ENCODE data around the gene TPGS2. TPM values are rescaled to one million over a fixed set of nuclear protein-coding genes. Genes with fewer than 3 reads are reported as not detected.
"Not testable (repeated sequence)": the region's sequence is repeated elsewhere in the genome, so short reads cannot be mapped to it uniquely, and the experiment has no call there.

The TPGS2 gene
- total RNA-seq, 2 experiments from 2014 or later: 77.3 to 83.2 TPM

- H3K36me3 Mint-ChIP-seq: peaks cover 13% of the 10 kb centered on the region
- H3K27ac Mint-ChIP-seq: no peak overlapping the region
- H3K27me3 Mint-ChIP-seq: no peaks in the 10 kb centered on the region
- no peak for DNase-seq
- H3K4me3 Mint-ChIP-seq: no peak overlapping the region
- peaks cover 26% of the 10 kb centered on the region for H3K4me1 Mint-ChIP-seq
- no peaks in the 10 kb centered on the region for H3K9me3 Mint-ChIP-seq
Measured at GRCh38 chr18:36833120-36833519, 4.3 kb upstream of the TPGS2 start.

DNA sequence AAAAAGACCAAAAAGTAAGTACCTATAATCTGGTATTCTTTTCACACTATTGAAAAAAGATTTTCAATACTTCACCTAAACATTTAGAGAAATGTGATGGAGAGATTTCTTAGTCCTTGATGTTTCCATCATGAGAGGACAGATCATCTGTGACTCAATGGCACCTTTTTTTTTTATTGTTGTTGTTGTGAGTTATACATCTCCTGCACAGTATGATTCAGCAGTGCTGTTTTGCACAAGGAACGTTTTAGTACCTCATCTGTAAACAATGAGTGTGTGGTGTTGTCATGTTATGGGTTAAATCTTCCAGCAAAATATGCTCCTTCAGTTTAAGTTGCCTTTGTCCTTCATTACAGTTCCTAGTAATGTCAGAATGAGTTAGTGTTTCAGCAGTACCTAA, 2.3 kb upstream of the TPGS2 start:
- H3K9me3 Mint-ChIP-seq: no peaks in the 10 kb centered on the region
- H3K36me3 Mint-ChIP-seq: peaks cover 11% of the 10 kb centered on the region
- H3K27ac Mint-ChIP-seq: no peak overlapping the region

GRCh38 chr18:36830158-36830495, 1.3 kb upstream of the TPGS2 start:
- H3K4me3 Mint-ChIP-seq: peak overlapping the region; percentile 86
- DNase-seq: no peak
- no peaks in the 10 kb centered on the region for H3K27me3 Mint-ChIP-seq
- peaks cover 11% of the 10 kb centered on the region for H3K36me3 Mint-ChIP-seq
- H3K4me1 Mint-ChIP-seq: peaks cover 36% of the 10 kb centered on the region
- no peaks in the 10 kb centered on the region for H3K9me3 Mint-ChIP-seq
- peak overlapping the region; percentile 66 for H3K27ac Mint-ChIP-seq

More for the DNA sequence above, 2.3 kb upstream of the TPGS2 start:
- DNase-seq: no peak
- Mint-ChIP-seq H3K4me1 (peaks cover 36% of the 10 kb centered on the region), H3K27me3 (no peaks in the 10 kb centered on the region), H3K4me3 (no peak overlapping the region)

GRCh38 chr18:36829362-36830157, 758 bp upstream of the TPGS2 start:
- Mint-ChIP-seq H3K27ac (peak overlapping the region; percentile 66), H3K4me3 (peak overlapping the region; percentile 86), H3K4me1 (peaks cover 36% of the 10 kb centered on the region), H3K36me3 (peaks cover 11% of the 10 kb centered on the region), H3K27me3 (no peaks in the 10 kb centered on the region), H3K9me3 (no peaks in the 10 kb centered on the region)
- DNase-seq: no peak

DNA sequence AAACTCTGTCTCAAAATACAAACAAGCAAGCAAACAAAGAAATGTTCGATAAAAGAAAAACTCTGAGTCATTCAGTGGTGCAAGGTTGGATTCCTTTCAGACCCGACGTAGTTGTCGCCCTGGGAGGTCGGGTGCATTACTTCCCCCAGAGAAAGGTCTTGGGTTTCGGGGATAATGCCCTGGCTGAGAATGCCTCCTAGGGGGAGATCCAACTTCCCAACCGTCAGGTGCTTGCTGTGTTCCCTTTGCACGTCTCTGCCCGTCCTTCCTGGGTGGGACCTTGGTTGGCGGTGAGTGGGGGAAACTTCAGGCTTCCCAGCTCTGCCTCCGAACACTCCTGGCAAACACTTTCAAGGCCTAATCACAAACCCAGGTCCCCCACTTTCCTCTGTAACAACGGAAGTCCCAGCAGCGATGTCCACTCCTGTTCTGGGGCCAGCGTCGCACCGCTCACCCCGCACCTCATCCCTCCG, 609 bp downstream of the TPGS2 start:
- peaks cover 20% of the 10 kb centered on the region for H3K36me3 Mint-ChIP-seq
- peaks cover 41% of the 10 kb centered on the region for H3K4me1 Mint-ChIP-seq
- H3K4me3 Mint-ChIP-seq: peak overlapping the region; percentile 86
- H3K27me3 Mint-ChIP-seq: no peaks in the 10 kb centered on the region
- no peak for DNase-seq
- H3K27ac Mint-ChIP-seq: peak overlapping the region; percentile 95
- no peaks in the 10 kb centered on the region for H3K9me3 Mint-ChIP-seq

- Mint-ChIP-seq H3K27ac (no peak overlapping the region), H3K4me1 (peaks cover 37% of the 10 kb centered on the region), H3K4me3 (no peak overlapping the region)
Measured at GRCh38 chr18:36826556-36826955, 2.2 kb downstream of the TPGS2 start.

DNA sequence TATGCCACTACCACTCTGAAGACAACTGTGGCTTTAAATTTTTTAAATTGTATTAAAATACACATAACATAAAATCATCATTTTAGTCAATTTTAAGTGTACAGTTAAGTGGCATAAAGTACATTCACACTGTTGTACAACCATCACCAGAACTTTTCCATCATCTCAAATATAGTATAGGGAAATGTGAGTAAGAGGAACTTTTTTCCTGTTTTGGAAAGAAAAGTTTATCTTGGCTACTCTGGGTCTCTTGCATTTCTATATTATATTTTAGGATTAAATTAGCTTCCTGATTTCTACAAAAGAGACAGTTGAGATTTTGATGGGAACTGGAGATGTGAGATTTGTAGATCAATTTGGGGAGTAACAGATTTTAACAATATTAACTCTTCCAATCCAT, 3.3 kb downstream of the TPGS2 start:
- Mint-ChIP-seq H3K27me3 (no peaks in the 10 kb centered on the region), H3K4me3 (no peak overlapping the region), H3K9me3 (no peaks in the 10 kb centered on the region), H3K4me1 (peaks cover 29% of the 10 kb centered on the region), H3K36me3 (peaks cover 29% of the 10 kb centered on the region), H3K27ac (no peak overlapping the region)
- DNase-seq: no peak

More at GRCh38 chr18:36826556-36826955, 2.2 kb downstream of the TPGS2 start:
- no peaks in the 10 kb centered on the region for H3K27me3 Mint-ChIP-seq
- no peak for DNase-seq
- no peaks in the 10 kb centered on the region for H3K9me3 Mint-ChIP-seq
- peaks cover 28% of the 10 kb centered on the region for H3K36me3 Mint-ChIP-seq

DNA sequence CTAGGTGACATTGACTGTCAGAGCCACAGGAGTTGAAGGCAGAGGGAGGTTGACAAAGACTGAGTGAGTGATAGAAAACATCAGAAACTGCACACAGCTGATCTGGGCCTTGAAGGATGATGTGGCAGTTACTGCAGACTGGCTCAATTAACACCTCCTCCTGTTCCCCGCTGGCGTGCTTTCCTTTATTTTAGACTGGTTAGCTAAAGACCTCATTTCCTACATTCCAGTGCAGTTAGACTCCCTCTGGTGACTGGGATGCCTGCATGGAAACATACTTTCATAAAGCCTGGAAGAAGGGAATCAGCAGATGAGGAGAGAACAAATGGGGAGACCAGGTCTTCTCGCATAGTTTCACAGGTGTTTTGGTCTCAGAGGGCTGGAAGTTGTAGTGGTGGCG, 7.1 kb downstream of the TPGS2 start:
- Mint-ChIP-seq H3K27me3 (no peaks in the 10 kb centered on the region), H3K36me3 (peaks cover 23% of the 10 kb centered on the region), H3K9me3 (no peaks in the 10 kb centered on the region), H3K4me3 (no peak overlapping the region), H3K27ac (no peak overlapping the region), H3K4me1 (peaks cover 13% of the 10 kb centered on the region)
- no peak for DNase-seq

- no peaks in the 10 kb centered on the region for H3K27me3 Mint-ChIP-seq
- H3K9me3 Mint-ChIP-seq: no peaks in the 10 kb centered on the region
- H3K4me1 Mint-ChIP-seq: peaks cover 11% of the 10 kb centered on the region
- H3K27ac Mint-ChIP-seq: no peak overlapping the region
- no peak overlapping the region for H3K4me3 Mint-ChIP-seq
- no peak for DNase-seq
- H3K36me3 Mint-ChIP-seq: peaks cover 23% of the 10 kb centered on the region
Measured at GRCh38 chr18:36819621-36820020, 9.2 kb downstream of the TPGS2 start.

- Mint-ChIP-seq H3K4me1 (peaks cover 10% of the 10 kb centered on the region), H3K27ac (no peak overlapping the region), H3K9me3 (no peaks in the 10 kb centered on the region), H3K36me3 (peaks cover 16% of the 10 kb centered on the region), H3K27me3 (no peaks in the 10 kb centered on the region), H3K4me3 (no peak overlapping the region)
- DNase-seq: no peak
Measured at GRCh38 chr18:36818652-36819051, 10.2 kb downstream of the TPGS2 start.

DNA sequence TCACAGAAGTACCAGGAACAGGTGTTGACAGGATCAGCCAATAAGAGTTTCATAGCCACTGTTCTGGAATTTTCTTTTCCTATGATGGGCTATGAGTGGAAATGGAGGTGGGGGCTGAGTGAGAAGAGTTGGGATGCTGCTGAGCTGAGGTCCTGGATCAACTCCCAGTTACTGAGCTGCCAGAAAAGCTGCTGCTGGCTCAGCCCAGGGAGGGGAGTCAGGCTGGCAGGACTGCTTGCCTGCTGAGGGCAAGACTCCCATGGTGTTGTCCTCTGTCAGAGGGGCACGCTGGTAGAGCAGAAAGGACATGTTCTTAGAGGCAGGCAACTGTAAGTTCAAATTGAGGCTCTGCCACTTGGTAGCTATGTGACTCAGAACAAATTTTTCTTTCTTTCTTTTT, 11.8 kb downstream of the TPGS2 start:
- Mint-ChIP-seq H3K4me1 (peaks cover 10% of the 10 kb centered on the region), H3K27ac (no peak overlapping the region), H3K27me3 (no peaks in the 10 kb centered on the region), H3K36me3 (peaks cover 11% of the 10 kb centered on the region), H3K4me3 (no peak overlapping the region), H3K9me3 (no peaks in the 10 kb centered on the region)
- DNase-seq: no peak

- H3K27me3 Mint-ChIP-seq, H3K4me3 Mint-ChIP-seq, H3K36me3 Mint-ChIP-seq, H3K27ac Mint-ChIP-seq, DNase-seq, H3K9me3 Mint-ChIP-seq, H3K4me1 Mint-ChIP-seq: not testable (repeated sequence)
Measured at GRCh38 chr18:36816096-36816495, 12.7 kb downstream of the TPGS2 start.

GRCh38 chr18:36814994-36815393, 13.8 kb downstream of the TPGS2 start:
- Mint-ChIP-seq H3K27me3 (no peaks in the 10 kb centered on the region), H3K27ac (no peak overlapping the region), H3K36me3 (peaks cover 7% of the 10 kb centered on the region), H3K4me1 (peaks cover 8% of the 10 kb centered on the region), H3K9me3 (no peaks in the 10 kb centered on the region), H3K4me3 (no peak overlapping the region)
- DNase-seq: no peak

DNA sequence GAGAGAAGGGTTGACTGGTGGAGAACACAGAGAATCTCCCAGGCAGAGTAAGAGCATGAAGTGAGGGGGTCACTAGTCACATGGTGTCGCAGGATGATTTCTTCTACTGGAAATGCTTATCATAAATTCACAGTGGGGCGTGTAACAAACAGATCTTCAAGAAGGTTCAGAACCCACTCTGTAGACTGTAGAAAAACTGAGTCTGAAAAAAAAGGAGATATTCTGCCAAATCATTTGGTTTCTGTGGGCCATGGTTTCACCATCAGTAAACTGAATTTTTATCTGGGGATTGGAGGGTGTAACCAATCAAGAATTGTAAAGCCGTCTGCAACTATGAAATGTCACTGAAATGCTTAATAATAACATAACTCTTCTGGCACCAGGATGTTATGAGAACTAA, 15.0 kb downstream of the TPGS2 start:
- no peak overlapping the region for H3K4me3 Mint-ChIP-seq
- H3K27ac Mint-ChIP-seq: no peak overlapping the region
- no peak for DNase-seq

GRCh38 chr18:36813101-36813775, 15.6 kb downstream of the TPGS2 start:
- peaks cover 8% of the 10 kb centered on the region for H3K4me1 Mint-ChIP-seq
- H3K27ac Mint-ChIP-seq: no peak overlapping the region
- no peaks in the 10 kb centered on the region for H3K9me3 Mint-ChIP-seq
- peaks cover 7% of the 10 kb centered on the region for H3K36me3 Mint-ChIP-seq
- DNase-seq: no peak
- H3K27me3 Mint-ChIP-seq: no peaks in the 10 kb centered on the region
- H3K4me3 Mint-ChIP-seq: no peak overlapping the region

More for the DNA sequence above, 15.0 kb downstream of the TPGS2 start:
- Mint-ChIP-seq H3K4me1 (peaks cover 8% of the 10 kb centered on the region), H3K27me3 (no peaks in the 10 kb centered on the region), H3K36me3 (peaks cover 7% of the 10 kb centered on the region), H3K9me3 (no peaks in the 10 kb centered on the region)

DNA sequence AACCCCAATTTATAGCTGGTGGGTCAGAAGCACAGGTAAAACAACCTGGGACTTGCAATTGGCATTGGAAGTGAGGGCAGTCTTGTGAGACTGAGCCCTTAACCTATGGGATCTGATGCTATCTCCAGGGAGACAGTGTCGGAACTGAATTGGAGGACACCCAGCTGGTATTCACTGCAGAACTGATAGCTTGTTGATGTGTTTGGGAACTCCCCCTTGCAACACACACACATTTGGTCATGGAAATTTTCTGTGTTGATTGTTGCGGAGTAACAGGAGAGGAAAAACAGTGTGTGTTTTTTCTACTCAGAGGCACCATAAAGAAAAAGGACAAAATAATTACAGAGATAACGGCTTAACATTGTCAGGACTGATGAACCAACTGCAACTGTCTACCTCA, 16.1 kb downstream of the TPGS2 start:
- DNase-seq: no peak
- H3K27ac Mint-ChIP-seq: no peak overlapping the region
- no peaks in the 10 kb centered on the region for H3K27me3 Mint-ChIP-seq
- H3K4me1 Mint-ChIP-seq: peaks cover 8% of the 10 kb centered on the region
- peaks cover 9% of the 10 kb centered on the region for H3K36me3 Mint-ChIP-seq
- no peak overlapping the region for H3K4me3 Mint-ChIP-seq
- H3K9me3 Mint-ChIP-seq: no peaks in the 10 kb centered on the region
